HG03575 (cell line): Measurements from ENCODE around the gene CTAGE1.
"Not testable (repeated sequence)": the region's sequence is repeated elsewhere in the genome, so short reads cannot be mapped to it uniquely, and the experiment has no call there.

Experiments used
- ATAC-seq: cut with Tn5 transposase; IDR thresholded peaks from one replicate; pipeline ENCODE4 v1.9.1; 2021; ENCODE audit not compliant: unreplicated experiment, insufficient number of reproducible peaks, low FRiP score; ENCODE audit errors: extremely low read depth

The CTAGE1 gene

DNA sequence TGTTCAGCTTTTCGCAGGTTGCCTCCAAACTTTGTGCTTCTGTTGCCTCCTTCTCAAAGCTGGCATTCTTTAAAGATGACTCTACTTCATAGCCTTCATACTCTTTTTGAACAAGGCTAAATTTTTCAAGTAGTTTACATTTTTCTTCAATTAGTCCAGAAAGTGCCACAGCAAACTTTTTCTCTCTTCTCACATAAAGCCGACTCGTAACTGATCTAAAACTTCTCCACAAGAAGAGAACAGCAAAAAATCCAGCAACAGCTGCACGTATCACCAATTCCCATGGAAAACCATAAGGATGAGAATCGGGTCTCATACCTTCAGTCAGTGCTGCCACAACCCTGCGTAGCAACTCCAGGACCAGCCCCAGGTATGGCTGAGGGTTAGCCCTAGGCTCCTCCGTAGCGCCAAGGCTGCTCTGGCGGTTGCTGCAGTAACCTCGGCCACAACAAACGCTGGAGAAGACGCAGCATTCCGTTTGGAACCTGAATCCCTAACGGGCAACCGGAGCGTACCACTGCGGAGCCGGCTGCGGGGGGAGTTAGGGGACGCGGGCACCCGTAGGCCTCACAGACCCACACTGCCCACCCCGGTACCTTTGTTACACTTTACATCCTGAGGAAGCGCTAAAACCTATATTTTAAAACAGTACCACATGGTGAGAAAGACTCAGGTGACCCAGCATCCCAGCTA, at the start of gene CTAGE1:
TSS of gene CTAGE1 (minus strand) at position 420 of the 693 bp plus-strand sequence. CDS start at position 316, 104 bp downstream.
- ATAC-seq = no peak

DNA sequence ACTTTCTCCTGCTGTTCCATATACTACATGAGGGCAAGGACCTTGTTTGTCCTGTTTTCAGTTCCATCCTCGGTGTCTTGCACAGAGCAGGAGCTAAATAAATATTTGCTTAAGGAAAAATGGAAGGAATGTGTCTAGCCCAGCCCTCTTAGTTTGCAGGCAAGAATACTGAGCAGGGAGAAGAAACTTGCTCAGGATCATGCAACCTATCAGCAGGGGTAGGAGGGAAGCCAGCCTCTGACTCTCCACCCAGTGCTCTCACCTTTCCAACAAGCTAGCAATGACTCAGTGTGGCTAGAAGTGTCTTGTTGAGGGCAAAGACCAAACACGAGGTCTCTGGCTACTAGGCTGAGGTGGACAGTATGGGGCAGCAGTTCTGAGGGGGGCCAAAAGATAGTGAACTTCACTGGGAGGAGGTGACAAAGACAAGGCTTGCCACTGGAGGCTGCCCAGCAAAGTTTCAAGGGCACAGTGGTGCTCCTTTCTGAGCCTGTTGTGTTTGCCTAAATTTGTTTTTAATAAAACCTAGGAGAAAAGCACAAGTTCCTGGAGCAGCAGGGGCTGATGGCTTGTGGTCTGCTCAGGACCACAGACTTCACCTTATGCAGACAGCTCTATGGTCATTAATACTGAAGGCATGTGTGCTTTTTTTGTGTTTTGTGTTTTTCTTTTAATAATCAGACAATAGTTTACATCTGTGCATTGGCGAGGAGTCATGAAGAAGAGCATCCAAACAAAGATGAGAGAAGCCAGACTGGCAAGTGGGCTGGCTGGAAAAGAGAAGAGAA, 49.1 kb upstream of the CTAGE1 start:
- no peak for ATAC-seq

GRCh38 chr18:22465859-22466457, 48.2 kb upstream of the CTAGE1 start:
- ATAC-seq = no peak

DNA sequence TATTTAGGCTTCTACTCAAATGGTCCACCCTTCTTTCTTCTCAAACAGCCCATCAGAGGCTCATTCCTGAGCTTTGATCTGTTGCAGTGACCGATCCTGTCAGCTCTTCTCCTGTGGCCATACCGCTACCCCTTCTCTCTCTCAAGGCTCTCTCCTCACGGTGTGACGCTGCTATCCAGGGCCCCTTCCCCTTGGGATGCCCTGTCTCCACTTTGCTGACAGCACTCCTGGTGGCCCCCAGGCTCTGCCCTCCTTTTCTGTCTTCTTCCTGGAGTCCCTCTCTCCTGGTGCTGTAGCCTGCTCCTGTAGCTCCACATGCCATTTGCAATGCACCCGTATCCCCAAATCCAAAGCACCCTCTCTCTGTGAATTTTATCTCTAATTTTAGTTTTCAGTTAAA, 45.4 kb upstream of the CTAGE1 start:
- no peak for ATAC-seq

DNA sequence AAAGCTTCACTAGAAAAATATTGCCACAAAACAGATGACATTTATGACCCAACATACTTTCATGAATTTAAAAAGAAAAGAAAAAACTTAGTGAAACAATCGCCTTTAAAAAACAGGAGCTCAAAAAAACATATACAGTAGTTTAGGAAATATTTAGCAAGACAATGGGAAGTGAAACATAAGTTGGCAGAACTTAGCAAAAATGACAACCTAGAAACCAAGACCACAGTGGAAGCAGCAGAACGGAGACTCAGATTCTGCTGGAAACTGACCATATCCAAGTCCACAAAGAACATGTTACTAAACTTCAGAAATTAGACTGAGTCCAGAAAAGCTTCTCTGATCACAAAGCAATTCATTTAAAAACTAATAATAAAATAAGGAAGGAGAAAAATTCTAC, 41.8 kb upstream of the CTAGE1 start:
- ATAC-seq = no peak

GRCh38 chr18:22457524-22457923, 39.8 kb upstream of the CTAGE1 start:
- no peak for ATAC-seq

DNA sequence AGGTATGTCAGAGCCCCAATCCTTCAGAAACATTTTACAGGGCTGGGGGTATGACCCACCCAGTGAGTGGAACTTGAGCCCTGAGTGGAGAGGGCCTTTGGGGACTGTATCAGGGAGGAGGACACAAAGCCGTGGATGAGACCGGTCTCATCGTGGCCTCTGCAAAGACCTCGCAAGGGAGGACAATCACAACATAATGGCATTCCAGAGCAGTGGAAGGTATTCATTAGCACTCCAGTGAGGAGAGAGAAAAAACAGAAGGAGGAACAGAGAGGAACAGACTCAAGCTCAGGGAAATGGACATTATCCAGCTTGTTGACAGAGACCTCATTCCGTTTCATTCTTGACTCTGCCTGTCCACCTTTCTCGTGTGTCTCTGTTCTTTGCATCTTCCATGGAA, 38.8 kb upstream of the CTAGE1 start:
- no peak for ATAC-seq

GRCh38 chr18:22456116-22456480, 38.4 kb upstream of the CTAGE1 start:
- no peak for ATAC-seq

DNA sequence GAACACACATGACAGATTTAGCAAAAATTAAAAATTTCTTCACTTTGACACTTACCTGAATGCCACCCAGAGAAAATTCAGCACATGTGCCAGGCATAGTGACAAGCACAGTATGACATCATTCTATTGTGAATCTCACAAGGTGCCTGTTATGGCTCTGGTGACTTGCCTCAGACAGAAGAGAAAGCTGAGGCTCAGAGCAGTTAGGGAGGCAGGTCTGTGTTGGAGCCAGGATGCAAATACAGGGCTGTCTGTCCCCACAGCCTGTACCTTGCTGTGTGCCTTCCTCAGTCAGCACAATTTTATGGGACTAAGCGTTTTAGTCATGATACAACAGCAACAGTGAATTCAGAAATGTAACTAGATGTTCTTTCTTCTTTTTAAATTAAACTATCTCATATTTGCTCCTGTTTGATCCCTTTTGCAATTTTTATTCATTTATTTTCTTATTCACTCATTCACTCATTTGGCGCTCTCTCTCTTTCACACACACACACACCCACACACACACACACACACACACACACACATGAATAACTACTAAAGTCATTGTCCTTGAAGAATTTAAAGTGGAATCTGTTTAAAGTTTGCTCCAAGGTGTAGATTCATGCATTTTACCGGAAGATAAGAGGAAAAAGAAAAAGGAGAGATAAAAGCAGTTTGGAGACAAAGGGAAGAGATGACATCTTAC, 37.9 kb upstream of the CTAGE1 start:
- ATAC-seq = no peak

- no peak for ATAC-seq
Observed at GRCh38 chr18:22453315-22453714, 35.6 kb upstream of the CTAGE1 start.

GRCh38 chr18:22452226-22452668, 34.5 kb upstream of the CTAGE1 start:
- no peak for ATAC-seq

- no peak for ATAC-seq
Observed at GRCh38 chr18:22451796-22452195, 34.1 kb upstream of the CTAGE1 start.

DNA sequence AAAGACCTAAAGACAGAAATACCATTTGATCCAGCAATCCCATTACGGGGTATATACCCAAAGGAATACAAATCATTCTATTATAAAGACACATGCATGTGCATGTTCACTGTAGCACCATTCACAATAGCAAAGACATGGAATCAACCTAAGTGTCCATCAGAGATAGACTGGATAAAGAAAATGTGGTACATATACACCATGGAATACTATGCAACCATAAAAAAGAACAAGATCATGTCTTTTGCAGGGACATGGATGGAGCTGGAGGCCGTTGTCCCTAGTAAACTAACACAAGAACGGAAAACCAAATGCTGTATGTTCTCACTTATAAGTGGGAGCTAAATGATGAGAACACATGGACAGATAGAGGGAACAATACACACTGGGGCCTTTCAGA, 33.1 kb upstream of the CTAGE1 start:
- not testable (repeated sequence) for ATAC-seq

- not testable (repeated sequence) for ATAC-seq
Observed at GRCh38 chr18:22450318-22450717, 32.6 kb upstream of the CTAGE1 start.

DNA sequence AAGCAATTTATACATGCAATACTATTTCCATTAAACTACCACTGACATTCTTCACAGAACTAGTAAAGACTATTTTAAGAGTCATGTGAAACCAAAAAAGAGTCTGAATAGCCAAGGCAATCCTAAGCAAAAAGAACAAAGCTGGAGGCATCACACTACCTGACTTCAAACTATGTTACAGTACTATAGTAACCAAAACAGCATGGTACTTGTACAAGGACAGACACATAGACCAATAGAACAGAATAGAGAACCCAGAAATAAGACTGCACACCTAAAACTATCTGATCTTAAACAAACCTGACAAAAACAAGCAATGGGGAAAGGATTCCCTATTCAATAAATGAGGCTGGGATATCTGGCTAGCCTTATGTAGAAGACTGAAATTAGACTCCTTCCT, 32.0 kb upstream of the CTAGE1 start:
- not testable (repeated sequence) for ATAC-seq

DNA sequence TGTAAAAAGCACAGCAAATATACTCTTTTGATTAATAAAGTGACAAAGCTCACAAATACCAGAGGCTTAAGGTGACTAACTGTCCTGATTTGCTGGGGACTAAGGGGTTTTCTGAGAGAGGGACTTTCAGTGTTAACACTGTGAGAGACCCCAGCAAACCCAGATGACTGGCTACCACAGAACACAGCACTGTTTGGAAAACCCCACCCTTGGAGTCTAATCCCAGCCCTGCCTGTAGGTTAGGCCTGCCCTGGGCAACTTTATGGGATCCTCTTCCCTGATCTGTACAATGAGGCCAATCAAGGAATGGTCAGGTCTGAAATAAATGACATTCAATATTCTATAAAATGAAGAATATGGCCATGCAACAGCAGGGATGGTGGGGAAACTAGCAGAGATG, 30.5 kb upstream of the CTAGE1 start:
- no peak for ATAC-seq

DNA sequence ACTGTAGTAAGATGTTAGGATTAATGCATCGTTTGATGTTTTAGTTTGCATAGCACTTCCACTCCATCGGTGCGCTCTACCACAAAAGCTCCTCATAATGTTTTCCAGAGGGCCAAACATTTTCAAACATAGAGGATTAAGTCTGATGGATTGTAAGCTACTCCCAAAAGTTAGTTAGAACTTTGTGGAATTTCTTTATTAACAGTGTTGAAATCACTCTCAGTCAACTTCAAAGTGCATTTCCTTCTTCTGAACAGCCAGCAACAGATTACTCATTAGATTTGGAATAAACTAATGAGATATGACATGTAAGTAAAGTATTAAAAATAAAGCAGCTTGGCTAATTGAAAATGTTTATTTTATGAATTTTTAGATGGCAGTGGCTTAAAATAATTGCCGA, 30.1 kb upstream of the CTAGE1 start:
- ATAC-seq = no peak

DNA sequence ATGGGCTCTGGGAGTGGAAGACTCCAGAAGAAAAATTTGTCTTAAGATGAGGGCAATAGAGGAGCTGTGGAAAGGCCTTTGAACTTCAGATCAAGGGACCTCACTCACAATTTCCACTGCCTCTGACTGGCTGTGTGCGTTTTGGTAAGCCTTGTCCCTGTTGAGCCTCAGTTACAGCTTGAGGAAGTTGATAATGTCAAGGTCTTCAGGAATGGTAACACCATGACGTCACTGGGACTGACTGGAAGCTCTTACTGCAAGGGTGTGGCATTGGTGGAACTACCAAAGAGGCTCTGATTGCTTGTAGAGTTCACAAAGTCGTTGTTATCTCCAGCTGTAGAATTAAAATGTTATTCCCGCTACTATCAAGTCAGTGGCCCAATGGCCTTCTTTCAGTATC, 29.2 kb upstream of the CTAGE1 start:
- ATAC-seq = no peak

DNA sequence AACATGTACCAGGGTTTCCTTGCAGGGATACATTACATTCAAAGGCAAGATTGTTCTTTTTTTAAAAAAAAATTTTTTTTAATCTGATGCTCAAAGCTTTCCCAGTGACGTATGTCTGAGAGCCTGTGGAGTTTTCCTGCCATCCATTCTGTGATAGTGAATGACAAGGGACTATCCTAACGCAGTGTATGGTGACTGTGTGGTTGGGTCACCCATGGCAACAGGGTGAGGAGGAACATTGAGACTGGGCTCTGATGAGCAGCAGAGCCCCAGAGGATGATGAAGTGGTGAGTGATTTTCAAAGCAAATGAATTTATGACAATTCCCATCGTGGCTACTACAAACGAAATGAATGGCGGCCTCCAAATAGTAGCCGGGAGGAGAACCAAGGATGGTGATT, 28.6 kb upstream of the CTAGE1 start:
- ATAC-seq = no peak

DNA sequence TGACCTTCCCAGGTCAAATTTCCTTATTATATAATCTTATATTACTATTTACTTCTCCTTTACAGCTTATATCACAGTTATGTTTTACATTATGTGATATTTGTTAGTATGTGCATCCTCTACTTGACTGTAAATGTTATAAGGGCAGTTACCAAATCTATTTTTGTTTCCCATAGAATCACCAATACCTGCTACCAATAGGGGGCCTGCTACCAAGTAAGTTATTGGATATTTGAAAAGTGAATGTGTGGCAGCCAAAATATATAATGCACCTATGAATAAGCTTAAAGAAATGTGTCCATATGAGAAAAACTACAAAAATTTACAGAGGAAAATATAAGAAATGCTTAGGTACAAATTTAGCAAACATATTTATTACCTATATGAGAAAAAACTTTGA, 23.9 kb upstream of the CTAGE1 start:
- no peak for ATAC-seq
